ENCODE results near the gene POTEB. TPM values are rescaled to one million over a fixed set of nuclear protein-coding genes. Genes with fewer than 3 reads are reported as not detected.
"Not testable (repeated sequence)": the region's sequence is repeated elsewhere in the genome, so short reads cannot be mapped to it uniquely, and the experiment has no call there.

Gene POTEB
- not detected for total RNA-seq (ENCODE audit: unreplicated experiment)
- long read RNA-seq, result 0 reads

DNA sequence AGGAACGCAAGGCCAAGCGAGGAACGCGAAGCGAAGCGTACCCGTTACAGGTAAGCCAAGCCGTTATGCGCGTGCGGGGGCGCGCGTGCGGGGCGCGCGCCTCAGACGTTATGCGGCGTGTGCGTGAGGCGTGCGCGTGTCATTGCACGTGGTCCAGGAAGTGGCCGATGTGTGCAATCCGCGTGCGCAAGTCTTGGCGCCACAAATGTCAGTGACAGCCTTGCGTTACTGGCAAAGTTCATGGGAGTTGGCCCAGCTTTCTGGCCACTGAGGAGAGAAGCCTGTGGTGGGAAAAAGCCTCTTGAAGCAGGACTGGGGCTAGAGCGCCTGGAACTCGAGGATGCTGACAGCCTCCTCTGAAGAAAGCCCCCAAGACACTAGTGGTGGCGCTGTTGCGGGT is at the start of gene POTEB:
POTEB (minus strand) TSS at position 101 of the 400 bp plus-strand sequence. CDS start 489 bp downstream, outside the sequence.
- H3K4me1 Mint-ChIP-seq (ENCODE audit: low read depth, unreplicated experiment); H3K27ac Mint-ChIP-seq (ENCODE audit: unreplicated experiment); H3K27me3 Mint-ChIP-seq (ENCODE audit: unreplicated experiment); H3K36me3 Mint-ChIP-seq (ENCODE audit: unreplicated experiment); DNase-seq; H3K9me3 Mint-ChIP-seq (ENCODE audit: unreplicated experiment); H3K4me3 Mint-ChIP-seq (ENCODE audit: unreplicated experiment): not testable (repeated sequence)

- H3K27me3 Mint-ChIP-seq (ENCODE audit: unreplicated experiment); DNase-seq; H3K27ac Mint-ChIP-seq (ENCODE audit: unreplicated experiment); H3K9me3 Mint-ChIP-seq (ENCODE audit: unreplicated experiment); H3K4me3 Mint-ChIP-seq (ENCODE audit: unreplicated experiment); H3K36me3 Mint-ChIP-seq (ENCODE audit: unreplicated experiment); H3K4me1 Mint-ChIP-seq (ENCODE audit: low read depth, unreplicated experiment): not testable (repeated sequence)
These were observed 13.4 kb upstream of the POTEB start for GRCh38 chr15:21890955-21891354.

GRCh38 chr15:21889542-21889941 is 12.0 kb upstream of the POTEB start:
- not testable (repeated sequence) for H3K4me1 Mint-ChIP-seq (ENCODE audit: low read depth, unreplicated experiment); H3K4me3 Mint-ChIP-seq (ENCODE audit: unreplicated experiment); DNase-seq; H3K27ac Mint-ChIP-seq (ENCODE audit: unreplicated experiment); H3K27me3 Mint-ChIP-seq (ENCODE audit: unreplicated experiment); H3K36me3 Mint-ChIP-seq (ENCODE audit: unreplicated experiment); H3K9me3 Mint-ChIP-seq (ENCODE audit: unreplicated experiment)

DNA sequence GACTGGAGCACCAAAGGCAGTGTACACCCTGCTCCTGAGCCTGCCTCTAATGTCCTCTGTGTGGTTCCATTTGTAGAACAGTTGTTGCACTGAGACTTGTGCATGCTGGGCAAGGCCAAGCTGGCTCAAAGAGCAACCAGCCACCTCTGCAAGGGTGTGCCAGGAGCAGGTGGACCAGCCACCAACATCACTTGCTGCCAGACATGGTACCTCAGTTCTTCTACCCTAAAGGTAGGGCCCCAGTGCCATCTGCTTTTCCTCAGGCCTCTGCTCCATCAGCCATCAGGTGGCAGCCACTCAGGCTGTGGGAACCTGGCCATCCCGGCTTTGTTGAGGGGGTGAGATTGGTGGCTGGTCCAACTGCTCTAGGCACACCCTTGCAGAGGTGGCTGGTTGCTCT is 38.7 kb downstream of the POTEB start:
- H3K4me3 Mint-ChIP-seq (ENCODE audit: unreplicated experiment); DNase-seq; H3K9me3 Mint-ChIP-seq (ENCODE audit: unreplicated experiment); H3K4me1 Mint-ChIP-seq (ENCODE audit: low read depth, unreplicated experiment); H3K27me3 Mint-ChIP-seq (ENCODE audit: unreplicated experiment); H3K27ac Mint-ChIP-seq (ENCODE audit: unreplicated experiment); H3K36me3 Mint-ChIP-seq (ENCODE audit: unreplicated experiment): not testable (repeated sequence)

Small RNA genes lying within 50 kb of the gene (microRNA-seq; reads per million reads assigned to microRNA genes)
- not detected for gene MIR3118-4 (ENCODE audit: unreplicated experiment)

Other genes starting within 250 kb of the POTEB start
- not detected for gene OR4M2, start 202.8 kb upstream of the POTEB start, total RNA-seq (ENCODE audit: unreplicated experiment)

Measured in glutamatergic neuron (in vitro differentiated cells).